ENCODE measurements around the gene ZC2HC1C. TPM values are rescaled to one million over a fixed set of nuclear protein-coding genes. Genes with fewer than 3 reads are reported as not detected.

ZC2HC1C gene
- polyA plus RNA-seq, 1 donor (not counting 4 experiments of a cell fraction or from before 2014, with no cell fraction given): 0.68 TPM

DNA sequence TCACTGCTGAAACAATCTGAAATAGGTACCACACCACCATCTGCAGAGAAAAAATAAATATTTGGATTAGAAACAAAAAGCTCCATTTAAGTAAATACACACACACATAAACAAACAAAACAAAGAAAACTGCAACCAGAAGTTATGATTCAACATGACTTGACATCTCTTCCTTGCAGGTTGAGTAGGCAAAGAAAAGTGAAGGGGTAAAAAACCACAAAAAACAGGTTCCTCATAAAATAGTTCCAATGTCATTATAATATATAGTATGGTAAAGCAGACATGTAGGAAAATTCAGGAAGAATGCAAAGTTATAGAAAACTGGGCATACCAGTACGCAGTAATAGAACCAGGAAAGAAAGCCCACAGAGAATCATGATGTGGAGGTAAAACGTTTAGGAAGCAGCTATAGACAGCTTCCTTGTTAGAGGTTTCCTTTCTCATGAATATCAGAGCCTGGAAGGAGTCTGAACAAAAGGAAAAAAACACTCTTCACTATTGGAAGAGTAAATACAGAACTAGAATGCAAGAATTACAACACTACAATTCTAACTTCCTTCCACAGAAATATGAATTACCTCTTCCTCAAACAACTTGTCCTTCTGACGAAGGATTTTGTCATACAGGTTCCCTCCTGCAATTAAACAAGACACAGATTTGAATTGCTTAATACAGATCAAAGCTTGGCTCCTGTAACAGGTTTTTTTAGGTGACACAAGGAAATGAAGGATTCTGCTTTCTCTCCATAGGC, 51.3 kb downstream of the ZC2HC1C start:
- H3K9ac ChIP-seq (ENCODE audit: control insufficient read depth, extremely low read depth, insufficient read depth, low read length): no peak overlapping the region
- dilution Hi-C loops (cut with MboI; ENCODE audit: extremely low pct_ligation_motif_present, low sequenced_read_pairs): no loop called here
- no peak for DNase-seq (ENCODE audit: low read depth, low spot score)
- H3K27ac ChIP-seq (ENCODE audit: control insufficient read depth, insufficient read depth, low read length): no peak overlapping the region
- H2AFZ ChIP-seq (ENCODE audit: control insufficient read depth, low read length): no peak overlapping the region
- no peak overlapping the region for H3K4me3 ChIP-seq (ENCODE audit: control insufficient read depth in 2 of 3, extremely low read depth in 1 of 3, insufficient read depth in 2 of 3, low read depth in 1 of 3, low read length in 3 of 3)
- no peak overlapping the region for H3K4me2 ChIP-seq (ENCODE audit: control insufficient read depth, extremely low read depth, insufficient read depth, low read depth, low read length)
- TF ChIP-seq, protein P1, sequence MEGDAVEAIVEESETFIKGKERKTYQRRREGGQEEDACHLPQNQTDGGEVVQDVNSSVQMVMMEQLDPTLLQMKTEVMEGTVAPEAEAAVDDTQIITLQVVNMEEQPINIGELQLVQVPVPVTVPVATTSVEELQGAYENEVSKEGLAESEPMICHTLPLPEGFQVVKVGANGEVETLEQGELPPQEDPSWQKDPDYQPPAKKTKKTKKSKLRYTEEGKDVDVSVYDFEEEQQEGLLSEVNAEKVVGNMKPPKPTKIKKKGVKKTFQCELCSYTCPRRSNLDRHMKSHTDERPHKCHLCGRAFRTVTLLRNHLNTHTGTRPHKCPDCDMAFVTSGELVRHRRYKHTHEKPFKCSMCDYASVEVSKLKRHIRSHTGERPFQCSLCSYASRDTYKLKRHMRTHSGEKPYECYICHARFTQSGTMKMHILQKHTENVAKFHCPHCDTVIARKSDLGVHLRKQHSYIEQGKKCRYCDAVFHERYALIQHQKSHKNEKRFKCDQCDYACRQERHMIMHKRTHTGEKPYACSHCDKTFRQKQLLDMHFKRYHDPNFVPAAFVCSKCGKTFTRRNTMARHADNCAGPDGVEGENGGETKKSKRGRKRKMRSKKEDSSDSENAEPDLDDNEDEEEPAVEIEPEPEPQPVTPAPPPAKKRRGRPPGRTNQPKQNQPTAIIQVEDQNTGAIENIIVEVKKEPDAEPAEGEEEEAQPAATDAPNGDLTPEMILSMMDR (optimal IDR thresholded peaks at IDR 0.05 in 1 of 3, IDR thresholded peaks at IDR 0.05 in 1 of 3, conservative IDR thresholded peaks at IDR 0.05 in 1 of 3; ENCODE audit: extremely low read depth in 1 of 3, insufficient read depth in 2 of 3, low read length in 3 of 3): no peak
- no peak for TF ChIP-seq EZH2 (IDR thresholded peaks at IDR 0.05; ENCODE audit: low read length)
- peaks cover under 1% of the 10 kb centered on the region for H3K79me2 ChIP-seq (ENCODE audit: control insufficient read depth, insufficient read depth, low read length)
- no peaks in the 10 kb centered on the region for H3K27me3 ChIP-seq (ENCODE audit: control insufficient read depth, extremely low read depth, insufficient read depth, low read length)
- peaks cover 22% of the 10 kb centered on the region for H3K4me1 ChIP-seq (ENCODE audit: control insufficient read depth, extremely low read depth, insufficient read depth, low read length)
- no peaks in the 10 kb centered on the region for H3K9me1 ChIP-seq (ENCODE audit: control insufficient read depth, extremely low read depth, insufficient read depth, low read length)
- no peak for FAIRE-seq
- no peaks in the 10 kb centered on the region for H3K9me3 ChIP-seq (ENCODE audit: control insufficient read depth, low read depth, low read length)
- no peaks in the 10 kb centered on the region for H4K20me1 ChIP-seq (ENCODE audit: control insufficient read depth, extremely low read depth, insufficient read depth, low read length)
- H3K36me3 ChIP-seq (ENCODE audit: control insufficient read depth in 2 of 2, extremely low read depth in 1 of 2, insufficient read depth in 2 of 2, low read length in 2 of 2): peaks cover 2 to 17% of the 10 kb centered on the region in 2 experiments

DNA sequence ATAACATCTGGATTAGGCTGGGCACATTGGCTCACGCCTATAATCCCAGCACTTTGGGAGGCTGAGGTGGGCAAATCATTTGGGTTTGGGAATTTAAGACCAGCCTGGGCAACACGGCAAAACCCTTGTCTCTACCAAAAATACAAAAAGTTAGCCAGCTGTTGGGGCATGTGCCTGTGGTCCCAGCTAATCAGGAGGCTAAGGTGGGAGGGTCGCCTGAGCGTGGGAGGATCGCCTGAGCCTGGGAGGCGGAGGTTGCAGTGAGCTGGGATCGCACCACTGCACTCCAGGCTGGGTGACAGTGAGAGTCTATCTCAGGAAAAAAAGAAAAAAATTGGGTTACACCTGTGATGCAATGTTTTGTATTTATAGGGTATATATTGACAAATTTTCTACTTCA, 52.1 kb downstream of the ZC2HC1C start:
- H2AFZ ChIP-seq (ENCODE audit: control insufficient read depth, low read length): no peak overlapping the region
- no peak overlapping the region for H3K27ac ChIP-seq (ENCODE audit: control insufficient read depth, insufficient read depth, low read length)
- H3K4me1 ChIP-seq (ENCODE audit: control insufficient read depth, extremely low read depth, insufficient read depth, low read length): peaks cover 26% of the 10 kb centered on the region
- TF ChIP-seq, protein P1 (optimal IDR thresholded peaks at IDR 0.05 in 1 of 3, IDR thresholded peaks at IDR 0.05 in 1 of 3, conservative IDR thresholded peaks at IDR 0.05 in 1 of 3; ENCODE audit: extremely low read depth in 1 of 3, insufficient read depth in 2 of 3, low read length in 3 of 3): no peak
- TF ChIP-seq EZH2 (IDR thresholded peaks at IDR 0.05; ENCODE audit: low read length): no peak
- FAIRE-seq: no peak
- no peak overlapping the region for H3K4me3 ChIP-seq (ENCODE audit: control insufficient read depth in 2 of 3, extremely low read depth in 1 of 3, insufficient read depth in 2 of 3, low read depth in 1 of 3, low read length in 3 of 3)
- peaks cover 2 to 13% of the 10 kb centered on the region in 2 experiments for H3K36me3 ChIP-seq (ENCODE audit: control insufficient read depth in 2 of 2, extremely low read depth in 1 of 2, insufficient read depth in 2 of 2, low read length in 2 of 2)
- no peaks in the 10 kb centered on the region for H3K27me3 ChIP-seq (ENCODE audit: control insufficient read depth, extremely low read depth, insufficient read depth, low read length)
- H4K20me1 ChIP-seq (ENCODE audit: control insufficient read depth, extremely low read depth, insufficient read depth, low read length): no peaks in the 10 kb centered on the region
- H3K9ac ChIP-seq (ENCODE audit: control insufficient read depth, extremely low read depth, insufficient read depth, low read length): no peak overlapping the region
- H3K9me3 ChIP-seq (ENCODE audit: control insufficient read depth, low read depth, low read length): no peaks in the 10 kb centered on the region
- dilution Hi-C loops (cut with MboI; ENCODE audit: extremely low pct_ligation_motif_present, low sequenced_read_pairs): no loop called here
- H3K9me1 ChIP-seq (ENCODE audit: control insufficient read depth, extremely low read depth, insufficient read depth, low read length): no peaks in the 10 kb centered on the region
- DNase-seq (ENCODE audit: low read depth, low spot score): no peak
- H3K79me2 ChIP-seq (ENCODE audit: control insufficient read depth, insufficient read depth, low read length): peaks cover 8% of the 10 kb centered on the region
- H3K4me2 ChIP-seq (ENCODE audit: control insufficient read depth, extremely low read depth, insufficient read depth, low read depth, low read length): no peak overlapping the region
